Right lobe of liver (tissue), 4 donors: ENCODE data around the gene CTDP1.

Experiments used
- CTCF ChIP-seq, 4 donors: fragments of 200-600 bp in 3 of 4; fragments of 450-650 bp in 1 of 4; IDR thresholded peaks; one replicate each; pipeline versions ENCODE4 v1.5.1 to v1.8.0; 2016 to 2022; ENCODE audit warnings: antibody characterized with exemption in 4 of 4, mild to moderate bottlenecking in 2 of 4
- POLR2A ChIP-seq: fragments of 450-650 bp; IDR thresholded peaks from one replicate; pipeline ENCODE4 v1.6.1; 2017; ENCODE audit warnings: antibody characterized with exemption, mild to moderate bottlenecking
- donor health status: DM: no; HTN: no; CAD: no.
- donor health status: DM: no; HTN: no; CAD: no.
- donor health status: DM: no; HTN: yes; CAD: no.

GRCh38 chr18:79750980-79751571 lies 71.5 kb downstream of the CTDP1 start:
- no peak for TF ChIP-seq CTCF (IDR thresholded peaks at IDR 0.05)
- no peak for TF ChIP-seq POLR2A
